Muscle of leg (tissue), 11 donors: ENCODE data around the gene FUT7. TPM values are rescaled to one million over a fixed set of nuclear protein-coding genes. Genes with fewer than 3 reads are reported as not detected.

ENCODE experiments used
- DNase-seq: peaks from one replicate; pipeline ENCODE4 v3.0.0; 2013
- H3K27ac ChIP-seq: one replicate; pipeline ENCODE4 v1.5.1; 2013; ENCODE audit warnings: mild to moderate bottlenecking, low read length, control low read depth
- H3K27me3 ChIP-seq: one replicate; pipeline ENCODE4 v1.6.1; 2013; ENCODE audit warnings: low read length; ENCODE audit not compliant: control insufficient read depth, insufficient read depth
- H3K36me3 ChIP-seq: one replicate; pipeline ENCODE4 v1.6.1; 2013; ENCODE audit warnings: low read length; ENCODE audit not compliant: control insufficient read depth, insufficient read depth
- H3K4me1 ChIP-seq: one replicate; pipeline ENCODE4 v1.6.1; 2013; ENCODE audit warnings: low read length; ENCODE audit not compliant: control insufficient read depth, insufficient read depth
- H3K4me3 ChIP-seq: one replicate; pipeline ENCODE4 v1.5.1; 2013; ENCODE audit warnings: low read length, control low read depth
- H3K9me3 ChIP-seq: replicated peaks from 2 replicates; pipeline ENCODE4 v1.6.1; 2013; ENCODE audit warnings: low read depth, low read length; ENCODE audit not compliant: control insufficient read depth
- WGBS: methylation state at CpG from one replicate; pipeline ENCODE4 v1.1.5; 2013; ENCODE audit warnings: missing lambda C conversion rate; ENCODE audit not compliant: insufficient coverage; 5-methylcytosine and 5-hydroxymethylcytosine counted together
- polyA plus RNA-seq, 8 donors: library from polyadenylated mRNA; unstranded; fragments of 120-200 nt; gene quantifications; one replicate each; pipeline versions ENCODE4 v1.2.1 to v1.2.3, GENCODE V29; 2013; ENCODE audit warnings: inconsistent platforms in 1 of 8, low replicate concordance in 1 of 8; ENCODE audit not compliant: insufficient read length in 8 of 8, insufficient read depth in 1 of 8
- total RNA-seq: library from RNA; stranded (reverse); fragments of 120-200 nt; gene quantifications from one replicate; pipeline ENCODE4 v1.2.4, GENCODE V29; 2013

The FUT7 gene
- total and polyA plus RNA-seq, 9 donors = 0.05 to 0.16 (median 0.10) TPM; not detected in 5

- no peaks in the 10 kb centered on the region for H3K9me3 ChIP-seq
- peak; percentile 95 for DNase-seq
- H3K27ac ChIP-seq = peak within 1 kb of the TSS; percentile 62
- H3K4me1 ChIP-seq = peaks cover 34% of the 10 kb centered on the region
- H3K4me3 ChIP-seq = peak within 1 kb of the TSS; percentile 78
- WGBS = 1% methylated on average over 68 of the region's 92 CpGs
- H3K27me3 ChIP-seq = peaks cover 55% of the 10 kb centered on the region
- peaks cover 11% of the 10 kb centered on the region for H3K36me3 ChIP-seq
Measured at GRCh38 chr9:136991993-136992818, 39.7 kb downstream of the FUT7 start, which contains the start of gene PAXX. PAXX (plus strand) TSS chr9:136992422; CDS start chr9:136992444, 22 bp downstream.

- H3K27me3 ChIP-seq = peaks cover 55% of the 10 kb centered on the region
- no peak overlapping the region for H3K27ac ChIP-seq
- H3K4me3 ChIP-seq = no peak overlapping the region
- no peak for DNase-seq
- H3K4me1 ChIP-seq = peaks cover 20% of the 10 kb centered on the region
- 71% methylated on average over 9 of the region's 10 CpGs for WGBS
- peaks cover 11% of the 10 kb centered on the region for H3K36me3 ChIP-seq
- H3K9me3 ChIP-seq = no peaks in the 10 kb centered on the region
Measured at GRCh38 chr9:136990242-136990911, 41.5 kb downstream of the FUT7 start.

- Histone ChIP-seq H3K4me1 (peaks cover 22% of the 10 kb centered on the region), H3K27ac (no peak overlapping the region), H3K9me3 (no peaks in the 10 kb centered on the region), H3K4me3 (no peak overlapping the region), H3K27me3 (peaks cover 57% of the 10 kb centered on the region), H3K36me3 (peaks cover 7% of the 10 kb centered on the region)
- WGBS = 100% methylated on average over 1 of the region's 4 CpGs
- DNase-seq = no peak
Measured at GRCh38 chr9:136988872-136989271, 43.0 kb downstream of the FUT7 start.

- H3K36me3 ChIP-seq = no peaks in the 10 kb centered on the region
- WGBS = 11% methylated on average over 33 of the region's 33 CpGs
- no peaks in the 10 kb centered on the region for H3K9me3 ChIP-seq
- no peak for DNase-seq
- H3K4me3 ChIP-seq = no peak overlapping the region
- peaks cover 9% of the 10 kb centered on the region for H3K4me1 ChIP-seq
- no peak overlapping the region for H3K27ac ChIP-seq
- peaks cover 65% of the 10 kb centered on the region for H3K27me3 ChIP-seq
Measured at GRCh38 chr9:136985853-136986252, 46.0 kb downstream of the FUT7 start.

- no peak for DNase-seq
- no peaks in the 10 kb centered on the region for H3K36me3 ChIP-seq
- peaks cover 9% of the 10 kb centered on the region for H3K4me1 ChIP-seq
- H3K27ac ChIP-seq = no peak overlapping the region
- no peaks in the 10 kb centered on the region for H3K9me3 ChIP-seq
- peaks cover 64% of the 10 kb centered on the region for H3K27me3 ChIP-seq
- 5% methylated on average over 48 of the region's 48 CpGs for WGBS
- no peak overlapping the region for H3K4me3 ChIP-seq
Measured at GRCh38 chr9:136985027-136985602, 46.8 kb downstream of the FUT7 start.

GRCh38 chr9:136984464-136985026, 47.3 kb downstream of the FUT7 start:
- Histone ChIP-seq H3K27ac (no peak overlapping the region), H3K9me3 (no peaks in the 10 kb centered on the region), H3K4me3 (no peak overlapping the region), H3K27me3 (peaks cover 64% of the 10 kb centered on the region), H3K36me3 (no peaks in the 10 kb centered on the region), H3K4me1 (peaks cover 9% of the 10 kb centered on the region)
- no peak for DNase-seq
- 27% methylated on average over 24 of the region's 29 CpGs for WGBS

- H3K27me3 ChIP-seq = peaks cover 64% of the 10 kb centered on the region
- 88% methylated on average over 2 of the region's 11 CpGs for WGBS
- no peaks in the 10 kb centered on the region for H3K36me3 ChIP-seq
- H3K4me1 ChIP-seq = peaks cover 9% of the 10 kb centered on the region
- DNase-seq = no peak
- H3K27ac ChIP-seq = no peak overlapping the region
- H3K9me3 ChIP-seq = no peaks in the 10 kb centered on the region
- no peak overlapping the region for H3K4me3 ChIP-seq
Measured at GRCh38 chr9:136983656-136984314, 48.1 kb downstream of the FUT7 start.

- Histone ChIP-seq H3K27ac (no peak overlapping the region), H3K27me3 (peaks cover 61% of the 10 kb centered on the region), H3K4me3 (no peak overlapping the region), H3K4me1 (peaks cover 9% of the 10 kb centered on the region), H3K9me3 (no peaks in the 10 kb centered on the region), H3K36me3 (no peaks in the 10 kb centered on the region)
- 74% methylated on average over 7 of the region's 9 CpGs for WGBS
- DNase-seq = no peak
Measured at GRCh38 chr9:136983167-136983566, 48.7 kb downstream of the FUT7 start.

- peaks cover 16% of the 10 kb centered on the region for H3K4me1 ChIP-seq
- no peaks in the 10 kb centered on the region for H3K36me3 ChIP-seq
- H3K27me3 ChIP-seq = peaks cover 57% of the 10 kb centered on the region
- no peaks in the 10 kb centered on the region for H3K9me3 ChIP-seq
- no peak for DNase-seq
- WGBS = 78% methylated on average over 16 of the region's 18 CpGs
- no peak within 1 kb of the TSS for H3K4me3 ChIP-seq
- H3K27ac ChIP-seq = no peak within 1 kb of the TSS
Measured at GRCh38 chr9:136982232-136983051, 49.4 kb downstream of the FUT7 start, which contains the start of gene LCNL1. LCNL1 (plus strand) TSS chr9:136982993; CDS start chr9:136983587, 594 bp downstream.
